GM21526 (cell line): ENCODE results near the gene PIK3C3.
"Not testable (repeated sequence)": the region's sequence is repeated elsewhere in the genome, so short reads cannot be mapped to it uniquely, and the experiment has no call there.

Experiments
- ATAC-seq: cut with Tn5 transposase; IDR thresholded peaks from one replicate; pipeline ENCODE4 v1.9.1; 2021; ENCODE audit warnings: moderate library complexity; ENCODE audit not compliant: unreplicated experiment, low FRiP score

PIK3C3 gene

GRCh38 chr18:42112147-42112546, 157.1 kb downstream of the PIK3C3 start:
- ATAC-seq: not testable (repeated sequence)

- ATAC-seq: no peak
These were observed 157.8 kb downstream of the PIK3C3 start for GRCh38 chr18:42112657-42113420.

GRCh38 chr18:42113529-42114191, 158.6 kb downstream of the PIK3C3 start:
- ATAC-seq: peak; percentile 68

GRCh38 chr18:42114310-42114943, 159.4 kb downstream of the PIK3C3 start:
- ATAC-seq: peak; percentile 96

- no peak for ATAC-seq
These were observed 171.6 kb downstream of the PIK3C3 start for GRCh38 chr18:42126586-42126985.

GRCh38 chr18:42131066-42131929, 176.3 kb downstream of the PIK3C3 start:
- no peak for ATAC-seq

GRCh38 chr18:42131930-42132244, 176.9 kb downstream of the PIK3C3 start:
- ATAC-seq: no peak
